ENCODE data around the gene ANGPTL7.
A peak's percentile ranks its signal among the peaks of the same experiment; 100 is the strongest.
"Not testable (repeated sequence)": the region's sequence is repeated elsewhere in the genome, so short reads cannot be mapped to it uniquely, and the experiment has no call there.

ANGPTL7 gene

GRCh38 chr1:11188858-11189451 is at the start of gene ANGPTL7:
Gene ANGPTL7, plus strand, starts transcription at chr1:11189355. Its CDS starts 225 bp downstream, at chr1:11189580.
- DNase-seq: no peak

- DNase-seq: no peak
Measured at GRCh38 chr1:11142618-11143391, 46.4 kb upstream of the ANGPTL7 start.

GRCh38 chr1:11143401-11143800 is 45.8 kb upstream of the ANGPTL7 start:
- DNase-seq: no peak

- DNase-seq: no peak
Measured at GRCh38 chr1:11143907-11144306, 45.2 kb upstream of the ANGPTL7 start.

GRCh38 chr1:11144570-11145256 is 44.4 kb upstream of the ANGPTL7 start:
- no peak for DNase-seq

- no peak for DNase-seq
Measured at GRCh38 chr1:11145741-11146140, 43.4 kb upstream of the ANGPTL7 start.

GRCh38 chr1:11147197-11147770 is 41.9 kb upstream of the ANGPTL7 start:
- DNase-seq: no peak

GRCh38 chr1:11150326-11150725 is 38.8 kb upstream of the ANGPTL7 start:
- peak; percentile 19 for DNase-seq

- no peak for DNase-seq
Measured at GRCh38 chr1:11151114-11151513, 38.0 kb upstream of the ANGPTL7 start.

- peak; percentile 60 for DNase-seq
Measured at GRCh38 chr1:11151826-11152612, 37.1 kb upstream of the ANGPTL7 start.

- DNase-seq: no peak
Measured at GRCh38 chr1:11152755-11153154, 36.4 kb upstream of the ANGPTL7 start.

GRCh38 chr1:11153184-11153583 is 36.0 kb upstream of the ANGPTL7 start:
- no peak for DNase-seq

- DNase-seq: no peak
Measured at GRCh38 chr1:11156441-11156840, 32.7 kb upstream of the ANGPTL7 start.

- DNase-seq: no peak
Measured at GRCh38 chr1:11156963-11157362, 32.2 kb upstream of the ANGPTL7 start.

- no peak for DNase-seq
Measured at GRCh38 chr1:11157394-11157793, 31.8 kb upstream of the ANGPTL7 start.

- peak; percentile 62 for DNase-seq
Measured at GRCh38 chr1:11157867-11158266, 31.3 kb upstream of the ANGPTL7 start.

GRCh38 chr1:11158291-11158690 is 30.9 kb upstream of the ANGPTL7 start:
- DNase-seq: no peak

- peak; percentile 96 for DNase-seq
Measured at GRCh38 chr1:11158720-11159321, 30.3 kb upstream of the ANGPTL7 start.

- DNase-seq: not testable (repeated sequence)
Measured at GRCh38 chr1:11162752-11163151, 26.4 kb upstream of the ANGPTL7 start.

- DNase-seq: not testable (repeated sequence)
Measured at GRCh38 chr1:11166744-11167143, 22.4 kb upstream of the ANGPTL7 start.

GRCh38 chr1:11168731-11169130 is 20.4 kb upstream of the ANGPTL7 start:
- DNase-seq: no peak

- DNase-seq: no peak
Measured at GRCh38 chr1:11169202-11169601, 20.0 kb upstream of the ANGPTL7 start.
